Smooth muscle cell (in vitro differentiated cells): ENCODE data around the gene NTSR2. TPM values are rescaled to one million over a fixed set of nuclear protein-coding genes. Genes with fewer than 3 reads are reported as not detected.

Experiments used
- DNase-seq: peaks from one replicate; lab custom pipeline; 2025; ENCODE audit not compliant: unreplicated experiment; lab: John Stamatoyannopoulos, UW
- H2AFZ ChIP-seq: fragments of 200-600 bp; sonication (generic); 2 replicates; pipeline ENCODE4 v1.6.0; 2016; ENCODE audit warnings: antibody characterized with exemption, low read depth, mild to moderate bottlenecking
- H3F3A ChIP-seq: fragments of 200-600 bp; sonication (generic); 2 replicates; pipeline ENCODE4 v1.6.0; 2017; ENCODE audit warnings: antibody characterized with exemption, low read depth
- H3K27ac ChIP-seq: fragments of 200-600 bp; sonication (generic); 2 replicates; pipeline ENCODE4 v1.5.1; 2016; ENCODE audit warnings: low read depth, mild to moderate bottlenecking
- H3K27me3 ChIP-seq: fragments of 200-600 bp; sonication (generic); 2 replicates; pipeline ENCODE4 v1.6.1; 2016; ENCODE audit warnings: low read depth, mild to moderate bottlenecking
- H3K36me3 ChIP-seq: fragments of 200-600 bp; sonication (generic); 2 replicates; pipeline ENCODE4 v1.5.1; 2016; ENCODE audit warnings: low read depth
- H3K4me1 ChIP-seq: fragments of 200-600 bp; sonication (generic); 2 replicates; pipeline ENCODE4 v1.5.1; 2016; ENCODE audit warnings: low read depth
- H3K4me2 ChIP-seq: fragments of 200-600 bp; sonication (generic); 2 replicates; pipeline ENCODE4 v1.6.0; 2016; ENCODE audit warnings: mild to moderate bottlenecking
- H3K4me3 ChIP-seq: fragments of 200-600 bp; sonication (generic); 2 replicates; pipeline ENCODE4 v1.5.1; 2016; ENCODE audit warnings: mild to moderate bottlenecking
- H3K79me2 ChIP-seq: fragments of 200-600 bp; sonication (generic); 2 replicates; pipeline ENCODE4 v1.6.0; 2016; ENCODE audit warnings: low read depth, mild to moderate bottlenecking
- H3K9ac ChIP-seq: fragments of 200-600 bp; sonication (generic); 2 replicates; pipeline ENCODE4 v1.6.0; 2016; ENCODE audit warnings: low read depth
- H3K9me3 ChIP-seq: fragments of 200-600 bp; sonication (generic); replicated peaks from 2 replicates; pipeline ENCODE4 v1.5.1; 2016; ENCODE audit warnings: low read depth
- H4K20me1 ChIP-seq: fragments of 200-600 bp; sonication (generic); 2 replicates; pipeline ENCODE4 v1.6.0; 2016; ENCODE audit warnings: low read depth
- CTCF ChIP-seq: fragments of 200-600 bp; sonication (generic); IDR thresholded peaks from 2 replicates; pipeline ENCODE4 v1.5.1; 2017; ENCODE audit warnings: borderline replicate concordance, mild to moderate bottlenecking, antibody characterized with exemption; ENCODE audit not compliant: insufficient read depth, poor library complexity, severe bottlenecking
- WGBS: methylation state at CpG from one replicate; pipeline ENCODE4 v1.1.7; 2016; ENCODE audit warnings: low lambda C conversion rate; 5-methylcytosine and 5-hydroxymethylcytosine counted together
- polyA plus RNA-seq: library from polyadenylated mRNA; unstranded; fragments of >200 nt; fragmentation: Nextera tagmentation; extraction: Ambion mirVana; gene quantifications from 2 replicates; pipeline ENCODE4 v1.2.1, GENCODE V29; 2016
- total RNA-seq: library from RNA; depleted of rRNA; stranded (reverse); fragments of >200 nt; gene quantifications from 2 replicates; pipeline ENCODE4 v1.2.3, GENCODE V29; 2014

NTSR2 gene
- total and polyA plus RNA-seq, 2 experiments from 2014 or later = not detected

GRCh38 chr2:11659851-11660250, 10.1 kb downstream of the NTSR2 start:
- TF ChIP-seq CTCF = no peak

GRCh38 chr2:11659115-11659475, 10.9 kb downstream of the NTSR2 start:
- no peaks in the 10 kb centered on the region for H3K4me1 ChIP-seq
- TF ChIP-seq CTCF = no peak
- no peak overlapping the region for H3K4me3 ChIP-seq
- no peaks in the 10 kb centered on the region for H3K9me3 ChIP-seq
- H2AFZ ChIP-seq = no peak overlapping the region
- no peaks in the 10 kb centered on the region for H4K20me1 ChIP-seq
- H3K9ac ChIP-seq = no peak overlapping the region
- no peaks in the 10 kb centered on the region for H3K36me3 ChIP-seq
- no peaks in the 10 kb centered on the region for H3K79me2 ChIP-seq
- no peaks in the 10 kb centered on the region for H3K27me3 ChIP-seq
- no peaks in the 10 kb centered on the region for H3F3A ChIP-seq
- DNase-seq = no peak
- 92% methylated on average over 11 of the region's 11 CpGs for WGBS
- no peak overlapping the region for H3K4me2 ChIP-seq
- H3K27ac ChIP-seq = no peak overlapping the region

More at GRCh38 chr2:11659851-11660250, 10.1 kb downstream of the NTSR2 start:
- 97% methylated on average over 10 of the region's 10 CpGs for WGBS
- no peak overlapping the region for H3K9ac ChIP-seq
- H3K9me3 ChIP-seq = no peaks in the 10 kb centered on the region
- no peaks in the 10 kb centered on the region for H3F3A ChIP-seq
- no peaks in the 10 kb centered on the region for H3K4me1 ChIP-seq
- no peak overlapping the region for H3K4me2 ChIP-seq
- no peak overlapping the region for H3K4me3 ChIP-seq
- DNase-seq = no peak
- H3K79me2 ChIP-seq = no peaks in the 10 kb centered on the region
- no peaks in the 10 kb centered on the region for H4K20me1 ChIP-seq
- no peak overlapping the region for H3K27ac ChIP-seq
- H2AFZ ChIP-seq = no peak overlapping the region
- H3K36me3 ChIP-seq = no peaks in the 10 kb centered on the region
- no peaks in the 10 kb centered on the region for H3K27me3 ChIP-seq

- H3K4me1 ChIP-seq = no peaks in the 10 kb centered on the region
- WGBS = 88% methylated on average over 19 of the region's 19 CpGs
- no peak overlapping the region for H2AFZ ChIP-seq
- no peak for TF ChIP-seq CTCF
- no peaks in the 10 kb centered on the region for H3F3A ChIP-seq
- no peaks in the 10 kb centered on the region for H3K79me2 ChIP-seq
- no peak overlapping the region for H3K4me2 ChIP-seq
- no peaks in the 10 kb centered on the region for H3K36me3 ChIP-seq
- no peak overlapping the region for H3K4me3 ChIP-seq
- H3K27me3 ChIP-seq = no peaks in the 10 kb centered on the region
- no peak overlapping the region for H3K27ac ChIP-seq
- H3K9ac ChIP-seq = no peak overlapping the region
- H3K9me3 ChIP-seq = no peaks in the 10 kb centered on the region
- no peak for DNase-seq
- H4K20me1 ChIP-seq = no peaks in the 10 kb centered on the region
Observed at GRCh38 chr2:11658208-11659114, 11.5 kb downstream of the NTSR2 start.

GRCh38 chr2:11657646-11658045, 12.3 kb downstream of the NTSR2 start:
- H3K9me3 ChIP-seq = no peaks in the 10 kb centered on the region
- H4K20me1 ChIP-seq = no peaks in the 10 kb centered on the region
- H3K79me2 ChIP-seq = no peaks in the 10 kb centered on the region
- TF ChIP-seq CTCF = no peak
- no peak overlapping the region for H3K27ac ChIP-seq
- no peak overlapping the region for H3K4me3 ChIP-seq
- H3K9ac ChIP-seq = no peak overlapping the region
- no peaks in the 10 kb centered on the region for H3K27me3 ChIP-seq
- no peak overlapping the region for H2AFZ ChIP-seq
- DNase-seq = no peak
- no peaks in the 10 kb centered on the region for H3K36me3 ChIP-seq
- no peaks in the 10 kb centered on the region for H3K4me1 ChIP-seq
- H3K4me2 ChIP-seq = no peak overlapping the region
- H3F3A ChIP-seq = no peaks in the 10 kb centered on the region
- WGBS = 88% methylated on average over 11 of the region's 11 CpGs
